Left colon (tissue), 2 donors: ENCODE results near the gene AFG1L. TPM values are rescaled to one million over a fixed set of nuclear protein-coding genes. Genes with fewer than 3 reads are reported as not detected.
A peak's percentile ranks its signal among the peaks of the same experiment; 100 is the strongest.
"Not testable (repeated sequence)": the region's sequence is repeated elsewhere in the genome, so short reads cannot be mapped to it uniquely, and the experiment has no call there.

Source experiments
- ATAC-seq: fragments of 200-7000 bp; cut with Tn5 transposase; one replicate; pipeline ENCODE4 v1.9.1; 2020; ENCODE audit warnings: mild to moderate bottlenecking, moderate library complexity
- DNase-seq, 2 donors: peaks; one replicate each; pipeline ENCODE4 v3.0.0-alpha.2; 2020
- intact Hi-C, 2 donors: fragments of 100-400 bp; cut with DNase I in 1 of 2; cut with micrococcal nuclease in 1 of 2; formaldehyde crosslinking; loops; one replicate each; pipeline versions ENCODE4 v1.11.2 to v1.14.0; 2022; cut with DNase I, micrococcal nuclease
- long read RNA-seq: library from polyadenylated mRNA; unstranded; transcript quantifications from one replicate; pipeline ENCODE4 v2.0.0, GENCODE V29; 2021
- total RNA-seq, 2 donors: library from RNA; stranded (reverse); fragmentation: NEBNext Ultra II Directional; extraction: Animal tissue kit (Norgen Biotek cat#: 25700); gene quantifications; one replicate each; pipeline ENCODE4 v1.2.1, GENCODE V29; 2021
- donor health status: DM: no; HTN: no; CAD: no.
- donor health status: DM: yes; HTN: yes; CAD: no.

Gene AFG1L
- total RNA-seq: 10 to 100 TPM in 1 of 2 donors, 1 to 10 TPM in 1; 9.0 to 10.6 TPM
- long read RNA-seq, full-length matches to known transcripts: 5 of 8 reads
- long read RNA-seq, partial matches to known transcripts: 0 of 8 reads
- long read RNA-seq, other reads (novel, unspliced or antisense): 3 of 8 reads

- ATAC-seq (peak; percentile 98), DNase-seq (peak; percentile 95 to 96)
- intact Hi-C loops: no loop called here
Observed at GRCh38 chr6:108294727-108295625, at the start of gene AFG1L. AFG1L (plus strand) TSS chr6:108295054; CDS start chr6:108295080, 26 bp downstream.

- DNase-seq, ATAC-seq, intact Hi-C loops: not testable (repeated sequence)
Observed at GRCh38 chr6:108245095-108245494, 49.8 kb upstream of the AFG1L start.

DNA sequence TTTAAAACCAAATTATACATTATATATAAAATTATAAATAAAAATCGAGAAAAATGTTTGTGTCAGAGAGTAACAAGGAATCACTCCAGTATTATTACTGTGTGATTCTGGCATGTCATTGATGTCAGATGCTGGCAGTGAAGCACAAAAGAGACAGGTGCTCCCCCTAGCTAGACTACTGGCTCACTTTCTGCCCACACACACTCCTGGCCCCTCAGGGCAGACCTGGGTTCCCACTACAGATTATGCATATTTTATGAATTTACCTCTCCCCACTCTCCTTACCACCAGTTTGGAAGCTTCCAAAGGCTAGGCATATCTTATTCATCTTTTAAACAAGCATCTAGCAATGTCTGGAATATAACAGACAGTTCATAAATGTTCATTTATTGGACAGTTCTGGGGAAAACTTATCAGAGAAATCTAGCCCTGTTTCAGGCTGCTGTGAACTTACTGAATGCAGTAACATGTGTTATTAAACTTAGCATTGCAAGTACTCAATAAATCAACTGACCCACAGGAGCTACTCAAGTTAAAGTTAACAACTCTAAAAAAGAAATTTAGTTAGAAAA lies 46.8 kb upstream of the AFG1L start:
- intact Hi-C loops: no loop called here
- ATAC-seq (no peak), DNase-seq (no peak)

GRCh38 chr6:108250240-108250866 lies 44.5 kb upstream of the AFG1L start:
- intact Hi-C loops: no loop called here
- no peak for ATAC-seq
- DNase-seq: no peak

- intact Hi-C loops: no loop called here
Observed at GRCh38 chr6:108251252-108251651, 43.6 kb upstream of the AFG1L start.

GRCh38 chr6:108252055-108252454 lies 42.8 kb upstream of the AFG1L start:
- ATAC-seq (no peak), DNase-seq (no peak)
- intact Hi-C loops: no loop called here

More at GRCh38 chr6:108251252-108251651, 43.6 kb upstream of the AFG1L start:
- ATAC-seq: no peak
- no peak for DNase-seq

DNA sequence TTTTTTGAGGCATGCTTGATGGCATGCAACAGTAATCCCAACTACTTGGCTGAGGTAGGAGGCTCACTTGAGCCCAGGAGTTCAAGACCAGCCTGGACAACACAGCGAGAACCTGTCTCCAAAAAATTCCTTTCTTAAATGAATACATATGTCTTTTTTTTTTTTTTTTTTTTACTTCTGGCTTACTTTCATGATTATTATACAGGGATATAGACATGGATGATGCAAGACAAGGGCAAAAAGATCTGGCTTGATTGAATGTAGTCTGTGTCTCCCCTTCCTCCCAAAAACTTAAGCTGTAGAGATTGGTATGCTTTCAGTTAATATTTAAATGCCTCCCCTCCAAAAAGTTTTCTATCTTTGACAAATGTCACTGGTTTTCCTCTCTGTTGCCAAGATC lies 41.6 kb upstream of the AFG1L start:
- intact Hi-C loops: no loop called here
- no peak for DNase-seq
- ATAC-seq: no peak

GRCh38 chr6:108254433-108255410 lies 40.1 kb upstream of the AFG1L start:
- no peak for ATAC-seq
- intact Hi-C loops: no loop called here
- DNase-seq: no peak

- peak; percentile 30 to 45 for DNase-seq
- intact Hi-C loops: no loop called here
- ATAC-seq: peak; percentile 24
Observed at GRCh38 chr6:108260126-108260808, 34.6 kb upstream of the AFG1L start.

- intact Hi-C loops: no loop called here
- DNase-seq: peak; percentile 95 to 98
- ATAC-seq: peak; percentile 94
Observed at GRCh38 chr6:108260809-108261569, 33.9 kb upstream of the AFG1L start, which contains the start of gene SNX3. SNX3 (minus strand) TSS chr6:108261040; CDS start chr6:108260921, 119 bp downstream.

- ATAC-seq (no peak), DNase-seq (no peak)
- intact Hi-C loops: no loop called here
Observed at GRCh38 chr6:108263371-108263770, 31.5 kb upstream of the AFG1L start.

DNA sequence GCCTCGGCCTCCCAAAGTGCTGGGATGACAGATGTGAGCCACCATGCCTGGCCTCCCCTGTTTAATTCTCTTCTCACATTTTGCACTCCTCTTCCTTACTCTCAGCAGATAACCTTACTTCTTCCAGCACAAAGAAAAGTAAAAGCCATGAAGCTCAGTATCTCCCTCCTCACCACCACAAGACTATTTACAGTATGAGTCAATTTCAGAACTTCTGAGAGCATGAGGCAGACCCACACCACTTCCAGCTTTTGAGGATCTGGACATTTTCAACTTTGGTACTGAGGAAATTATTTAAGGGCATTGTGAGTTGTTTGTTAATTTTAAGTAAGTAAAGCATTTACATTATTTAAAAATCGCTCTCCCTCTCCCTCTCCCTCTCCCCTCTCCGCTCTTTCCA lies 26.0 kb upstream of the AFG1L start:
- no peak for DNase-seq
- intact Hi-C loops: no loop called here
- ATAC-seq: no peak

DNA sequence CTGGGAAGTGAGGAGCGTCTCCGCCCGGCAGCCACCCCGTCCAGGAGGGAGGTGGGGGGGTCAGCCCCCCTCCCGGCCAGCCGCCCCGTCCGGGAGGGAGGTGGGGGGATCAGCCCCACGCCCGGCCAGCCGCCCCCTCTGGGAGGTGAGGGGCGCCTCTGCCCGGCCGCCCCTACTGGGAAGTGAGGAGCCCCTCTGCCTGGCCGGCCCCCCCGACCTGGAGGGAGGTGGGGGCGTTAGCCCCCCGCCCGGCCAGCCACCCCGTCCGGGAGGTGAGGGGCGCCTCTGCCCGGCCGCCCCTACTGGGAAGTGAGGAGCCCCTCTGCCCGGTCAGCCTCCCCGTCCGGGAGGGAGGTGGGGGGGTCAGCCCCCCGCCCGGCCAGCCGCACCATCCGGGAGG lies 24.9 kb upstream of the AFG1L start:
- intact Hi-C loops, DNase-seq, ATAC-seq: not testable (repeated sequence)

DNA sequence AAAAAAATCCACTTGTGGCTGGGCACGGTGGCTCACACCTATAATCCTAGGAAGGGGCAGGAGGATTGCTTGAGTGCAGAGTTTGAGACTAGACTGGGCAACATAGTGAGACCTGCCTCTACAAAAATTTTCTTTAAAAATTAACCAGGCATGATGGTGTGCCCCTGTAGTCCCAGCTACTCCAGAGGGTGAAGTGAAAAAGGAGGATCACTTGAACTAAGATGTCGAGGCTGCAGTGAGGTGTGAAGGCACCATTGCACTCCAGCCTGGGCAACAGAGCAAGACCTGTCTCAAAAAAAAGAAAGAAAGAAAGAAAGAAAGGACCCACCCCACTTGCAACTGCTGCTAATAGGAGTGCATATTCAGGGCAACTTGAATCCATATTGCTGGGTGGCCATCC lies 20.3 kb upstream of the AFG1L start:
- no peak for DNase-seq
- no peak for ATAC-seq
- intact Hi-C loops: no loop called here

GRCh38 chr6:108275976-108276375 lies 18.9 kb upstream of the AFG1L start:
- DNase-seq: no peak
- intact Hi-C loops: no loop called here
- peak; percentile 40 for ATAC-seq

- DNase-seq: no peak
- intact Hi-C loops: no loop called here
Observed at GRCh38 chr6:108277295-108277694, 17.6 kb upstream of the AFG1L start.

GRCh38 chr6:108277831-108278230 lies 17.0 kb upstream of the AFG1L start:
- no peak for DNase-seq
- intact Hi-C loops: no loop called here
- ATAC-seq: no peak

More at GRCh38 chr6:108277295-108277694, 17.6 kb upstream of the AFG1L start:
- ATAC-seq: no peak
